Measurements from ENCODE around the gene ZDHHC14. TPM values are rescaled to one million over a fixed set of nuclear protein-coding genes. Genes with fewer than 3 reads are reported as not detected.

Gene ZDHHC14
- total RNA-seq, 1 experiment from 2014 or later = 1.7 TPM

DNA sequence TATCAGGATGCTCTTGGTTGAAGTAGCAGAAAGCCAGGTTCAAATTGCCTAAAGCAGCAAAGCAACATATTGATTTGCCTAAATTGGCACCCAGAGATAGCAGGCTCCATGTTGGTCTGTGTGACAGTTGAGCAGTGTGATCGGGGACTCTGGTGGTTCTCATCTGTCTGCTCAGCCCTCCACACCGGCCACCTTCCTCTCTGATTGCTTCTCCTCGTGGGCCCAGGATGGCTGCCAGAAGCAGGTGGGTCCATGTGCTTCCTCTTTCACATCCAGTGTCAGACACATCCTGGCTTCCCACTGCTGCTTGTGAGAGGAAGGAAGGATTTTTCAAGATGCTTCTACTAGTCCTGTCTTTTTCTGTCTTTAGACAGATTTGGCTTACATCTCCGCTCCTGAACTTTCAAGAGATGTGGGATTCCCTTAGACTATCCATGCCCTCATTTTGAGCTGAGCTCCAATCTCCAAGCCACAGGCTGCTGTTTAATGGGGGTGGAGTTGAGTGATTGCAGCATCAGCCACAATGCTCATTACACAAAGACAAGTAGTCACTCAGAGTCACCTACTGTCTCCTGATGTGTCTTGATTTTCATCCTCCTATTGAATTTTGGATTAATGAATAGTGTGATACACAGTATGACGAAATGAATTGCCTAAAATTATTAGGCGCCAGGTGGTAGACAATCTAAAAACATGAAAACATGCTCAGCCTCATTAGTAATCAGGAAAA is 122.2 kb downstream of the ZDHHC14 start:
- H3T11ph ChIP-seq (ENCODE audit: low read length) = no peak overlapping the region
- no CpG with 5 or more reads among the region's 6 CpGs for WGBS (ENCODE audit: extremely low coverage, insufficient read length, low lambda C conversion rate)
- H3K9me3 Mint-ChIP-seq = peaks cover 22 to 32% of the 10 kb centered on the region in 2 experiments
- no peak overlapping the region for H3K56ac ChIP-seq (ENCODE audit: insufficient read length, low read depth, low read length)
- H3K9me3 ChIP-seq (ENCODE audit: control insufficient read depth, low read depth, low read length) = peaks cover 7% of the 10 kb centered on the region
- H3K79me2 ChIP-seq (ENCODE audit: insufficient read depth, low read length) = no peaks in the 10 kb centered on the region
- H2BK5ac ChIP-seq (ENCODE audit: insufficient read length, low read length) = no peak overlapping the region
- H2AFZ ChIP-seq (ENCODE audit: low read length) = no peak overlapping the region
- no peak overlapping the region for H3K18ac ChIP-seq (ENCODE audit: insufficient read length, low read depth, low read length)
- H3K23me2 ChIP-seq (ENCODE audit: insufficient read length, low read depth, low read length, poor library complexity, severe bottlenecking) = no peaks in the 10 kb centered on the region
- TF ChIP-seq, protein P1, sequence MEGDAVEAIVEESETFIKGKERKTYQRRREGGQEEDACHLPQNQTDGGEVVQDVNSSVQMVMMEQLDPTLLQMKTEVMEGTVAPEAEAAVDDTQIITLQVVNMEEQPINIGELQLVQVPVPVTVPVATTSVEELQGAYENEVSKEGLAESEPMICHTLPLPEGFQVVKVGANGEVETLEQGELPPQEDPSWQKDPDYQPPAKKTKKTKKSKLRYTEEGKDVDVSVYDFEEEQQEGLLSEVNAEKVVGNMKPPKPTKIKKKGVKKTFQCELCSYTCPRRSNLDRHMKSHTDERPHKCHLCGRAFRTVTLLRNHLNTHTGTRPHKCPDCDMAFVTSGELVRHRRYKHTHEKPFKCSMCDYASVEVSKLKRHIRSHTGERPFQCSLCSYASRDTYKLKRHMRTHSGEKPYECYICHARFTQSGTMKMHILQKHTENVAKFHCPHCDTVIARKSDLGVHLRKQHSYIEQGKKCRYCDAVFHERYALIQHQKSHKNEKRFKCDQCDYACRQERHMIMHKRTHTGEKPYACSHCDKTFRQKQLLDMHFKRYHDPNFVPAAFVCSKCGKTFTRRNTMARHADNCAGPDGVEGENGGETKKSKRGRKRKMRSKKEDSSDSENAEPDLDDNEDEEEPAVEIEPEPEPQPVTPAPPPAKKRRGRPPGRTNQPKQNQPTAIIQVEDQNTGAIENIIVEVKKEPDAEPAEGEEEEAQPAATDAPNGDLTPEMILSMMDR (conservative IDR thresholded peaks at IDR 0.05) = no peak
- no peak overlapping the region for H2BK20ac ChIP-seq (ENCODE audit: low read depth, low read length, poor library complexity, severe bottlenecking)
- H3K9ac ChIP-seq (ENCODE audit: extremely low read depth, insufficient read length, low read length) = no peak overlapping the region
- H3K23ac ChIP-seq (ENCODE audit: insufficient read length, low read depth, low read length) = no peak overlapping the region
- peaks cover 23 to 31% (median 25%) of the 10 kb centered on the region in 3 experiments for H3K36me3 Mint-ChIP-seq (ENCODE audit: insufficient read depth in 1 of 3, low read depth in 3 of 3)
- H3K4me3 Mint-ChIP-seq = no peak overlapping the region
- H3K27ac ChIP-seq (ENCODE audit: insufficient read length, low read depth, low read length) = no peak overlapping the region
- H3K4ac ChIP-seq (ENCODE audit: low read depth, low read length) = no peak overlapping the region
- no peak overlapping the region for H2BK12ac ChIP-seq (ENCODE audit: insufficient read length, low read depth, low read length)
- no peak overlapping the region for H2BK120ac ChIP-seq (ENCODE audit: low read depth, low read length, poor library complexity, severe bottlenecking)
- H2AK5ac ChIP-seq (ENCODE audit: insufficient read length, low read length) = no peak overlapping the region
- H3K14ac ChIP-seq (ENCODE audit: insufficient read depth, low read length) = no peak overlapping the region
- no peak for DNase-seq
- no peak overlapping the region for H4K8ac ChIP-seq (replicated peaks; ENCODE audit: insufficient read length, low read depth, low read length)
- no peak overlapping the region for H4K5ac ChIP-seq (ENCODE audit: insufficient read length, low read depth, low read length)
- H3K27me3 ChIP-seq (ENCODE audit: insufficient read depth, low read length) = no peaks in the 10 kb centered on the region
- H4K20me1 ChIP-seq (ENCODE audit: control insufficient read depth, insufficient read depth, insufficient read length) = no peaks in the 10 kb centered on the region
- H3K27me3 Mint-ChIP-seq (ENCODE audit: low read depth) = no peaks in the 10 kb centered on the region
- no peak overlapping the region for H2BK15ac ChIP-seq (ENCODE audit: low read depth, low read length)
- H3K4me1 Mint-ChIP-seq = no peaks in the 10 kb centered on the region
- H3K79me1 ChIP-seq (ENCODE audit: insufficient read depth, low read depth, low read length, poor library complexity, severe bottlenecking) = no peaks in the 10 kb centered on the region
- no peaks in the 10 kb centered on the region for H3K4me1 ChIP-seq (ENCODE audit: insufficient read depth, low read length)
- no peak overlapping the region for H4K91ac ChIP-seq (ENCODE audit: insufficient read length, low read depth, low read length)
- no peak overlapping the region for H3K27ac Mint-ChIP-seq
- no peak overlapping the region for H3K4me2 ChIP-seq (ENCODE audit: insufficient read depth, insufficient read length, low read length)

All from H9 (cell line).